ENCODE measurements around the gene COPG2. TPM values are rescaled to one million over a fixed set of nuclear protein-coding genes. Genes with fewer than 3 reads are reported as not detected.

The COPG2 gene
- total RNA-seq, 1 experiment from 2014 or later = 77.7 TPM

DNA sequence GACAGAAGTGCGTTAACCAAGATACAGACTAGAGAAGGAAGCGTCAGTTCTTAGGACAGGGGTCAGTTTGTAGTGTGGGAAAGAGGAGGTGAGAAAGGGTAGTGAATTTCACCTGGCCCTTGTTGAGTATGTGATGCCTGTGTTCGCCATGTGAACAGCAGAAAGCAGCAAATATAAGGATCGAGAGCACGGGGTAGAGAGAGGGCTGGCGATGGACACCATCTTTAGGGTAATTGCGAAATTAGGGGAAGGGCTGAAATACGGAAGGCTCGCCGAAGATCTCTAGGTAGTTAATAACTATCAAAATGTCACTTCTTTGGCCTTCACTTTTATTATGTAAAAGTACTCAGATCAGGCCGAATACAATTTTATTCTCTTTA is 182.8 kb downstream of the COPG2 start:
- Histone ChIP-seq H3K56ac (ENCODE audit: insufficient read length, low read depth, low read length) (no peak overlapping the region), H3T11ph (ENCODE audit: low read length) (no peak overlapping the region), H3K4me1 (ENCODE audit: insufficient read depth, low read length) (peaks cover 6% of the 10 kb centered on the region; the same call in 1 of the 2 replicates), H4K5ac (ENCODE audit: insufficient read length, low read depth, low read length) (peak overlapping the region; percentile 38), H3K79me2 (ENCODE audit: insufficient read depth, low read length) (no peaks in the 10 kb centered on the region), H3K9ac (ENCODE audit: extremely low read depth, insufficient read length, low read length) (no peak overlapping the region), H3K14ac (ENCODE audit: insufficient read depth, low read length) (no peak overlapping the region), H4K20me1 (ENCODE audit: control insufficient read depth, insufficient read depth, insufficient read length) (no peaks in the 10 kb centered on the region), H3K79me1 (ENCODE audit: insufficient read depth, low read depth, low read length, poor library complexity, severe bottlenecking) (no peaks in the 10 kb centered on the region), H2BK20ac (ENCODE audit: low read depth, low read length, poor library complexity, severe bottlenecking) (no peak overlapping the region), H3K4ac (ENCODE audit: low read depth, low read length) (no peak overlapping the region), H3K23ac (ENCODE audit: insufficient read length, low read depth, low read length) (no peak overlapping the region), H3K9me3 (ENCODE audit: control insufficient read depth, low read depth, low read length) (no peaks in the 10 kb centered on the region), H3K27me3 (ENCODE audit: insufficient read depth, low read length) (no peaks in the 10 kb centered on the region), H3K23me2 (ENCODE audit: insufficient read length, low read depth, low read length, poor library complexity, severe bottlenecking) (peaks cover 13% of the 10 kb centered on the region), H2BK5ac (ENCODE audit: insufficient read length, low read length) (no peak overlapping the region), H3K27ac (ENCODE audit: insufficient read length, low read depth, low read length) (no peak overlapping the region), H3K18ac (ENCODE audit: insufficient read length, low read depth, low read length) (no peak overlapping the region), H4K91ac (ENCODE audit: insufficient read length, low read depth, low read length) (no peak overlapping the region), H3K4me2 (ENCODE audit: insufficient read depth, insufficient read length, low read length) (peak overlapping the region; percentile 18), H2AK5ac (ENCODE audit: insufficient read length, low read length) (no peak overlapping the region), H2BK15ac (ENCODE audit: low read depth, low read length) (no peak overlapping the region), H4K8ac (replicated peaks; ENCODE audit: insufficient read length, low read depth, low read length) (no peak overlapping the region), H2AFZ (ENCODE audit: low read length) (peak overlapping the region; percentile 63), H2BK12ac (ENCODE audit: insufficient read length, low read depth, low read length) (no peak overlapping the region), H2BK120ac (ENCODE audit: low read depth, low read length, poor library complexity, severe bottlenecking) (no peak overlapping the region)
- no peaks in the 10 kb centered on the region; a peak in 1 of 5 replicates for H3K9me3 Mint-ChIP-seq
- no peak overlapping the region for H3K27ac Mint-ChIP-seq
- H3K36me3 Mint-ChIP-seq (ENCODE audit: insufficient read depth in 1 of 3, low read depth in 3 of 3) = peaks cover 11 to 24% (median 16%) of the 10 kb centered on the region in 3 experiments
- no peak for DNase-seq
- TF ChIP-seq CTCF (conservative IDR thresholded peaks at IDR 0.05) = no peak
- peak overlapping the region; percentile 80 to 86; a peak in 4 of 5 replicates for H3K4me3 Mint-ChIP-seq
- peaks cover 47% of the 10 kb centered on the region for H3K27me3 Mint-ChIP-seq (ENCODE audit: low read depth)
- WGBS (ENCODE audit: extremely low coverage, insufficient read length, low lambda C conversion rate) = no CpG with 5 or more reads among the region's 11 CpGs
- peaks cover 26 to 40% of the 10 kb centered on the region in 2 experiments for H3K4me1 Mint-ChIP-seq
